GM19239 (cell line): Measurements from ENCODE around the gene C5orf58.
"Not testable (repeated sequence)": the region's sequence is repeated elsewhere in the genome, so short reads cannot be mapped to it uniquely, and the experiment has no call there.

ENCODE experiments used
- DNase-seq: peaks from one replicate; pipeline ENCODE4 v3.0.0; 2011; ENCODE audit warnings: low spot score; ENCODE audit not compliant: insufficient read length
- FAIRE-seq: peaks from 2 replicates; lab custom pipeline; 2011; peaks lifted over from hg19 to GRCh38; lab: Jason Lieb, UNC

The C5orf58 gene

DNA sequence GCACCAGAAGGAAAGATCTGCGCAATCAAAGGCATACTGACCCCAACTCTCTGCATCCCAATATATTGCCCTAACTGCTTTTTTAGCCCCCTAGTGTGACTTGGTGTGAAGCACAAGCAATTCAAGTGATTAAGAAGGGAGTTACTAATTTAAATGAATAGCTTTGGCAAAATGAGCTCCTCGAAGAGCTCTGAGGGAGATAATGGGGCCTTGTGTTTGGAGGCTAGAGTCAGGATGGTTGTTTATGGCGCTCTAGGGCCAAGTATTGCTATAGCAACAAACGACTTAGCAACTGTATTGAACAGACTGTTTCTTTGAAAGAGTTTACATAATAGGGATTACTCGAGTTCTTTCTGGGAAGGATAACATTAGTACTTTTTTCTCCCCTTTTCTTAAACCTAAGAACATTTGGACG, 11.5 kb upstream of the C5orf58 start:
- DNase-seq, result no peak
- FAIRE-seq, result no peak

DNA sequence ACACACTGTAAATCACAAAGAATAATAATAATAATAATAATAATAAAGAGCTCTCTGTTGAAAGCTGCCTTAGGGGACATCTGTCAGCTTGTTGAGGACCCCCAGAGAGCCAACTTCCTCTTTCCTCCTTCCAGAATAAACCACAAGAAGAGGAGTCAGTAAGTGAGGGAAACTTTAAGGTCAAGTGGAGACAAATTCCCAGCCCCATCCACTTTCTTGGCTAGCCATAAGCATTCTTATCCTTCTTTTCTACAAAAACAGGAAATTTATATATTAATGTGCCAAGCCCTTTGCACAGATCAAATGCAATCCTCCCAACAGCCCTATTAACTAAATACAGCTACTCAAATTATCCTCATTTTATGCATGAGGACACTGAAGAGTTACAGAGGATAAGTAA, 9.4 kb upstream of the C5orf58 start:
- FAIRE-seq (no peak), DNase-seq (no peak)

DNA sequence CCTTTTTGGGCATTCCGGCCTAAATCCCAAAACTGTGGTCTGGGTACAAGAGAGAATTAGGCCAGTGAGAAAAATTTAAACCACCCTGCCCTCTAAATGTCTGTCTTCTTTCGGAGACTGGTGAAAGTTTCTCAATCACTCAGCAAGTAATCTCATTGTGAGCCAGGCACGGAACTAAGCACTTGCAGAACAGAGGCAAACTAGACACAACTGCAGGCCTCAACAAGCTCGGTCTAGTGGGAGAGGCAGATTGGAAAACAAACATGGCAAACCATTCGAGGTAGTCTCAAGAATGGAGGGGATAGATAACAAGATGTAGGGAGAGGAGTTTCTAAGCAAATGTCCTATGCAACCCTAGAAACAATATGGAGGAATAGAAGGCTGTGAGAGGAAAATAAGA, 8.9 kb upstream of the C5orf58 start:
- no peak for FAIRE-seq
- DNase-seq, result no peak

DNA sequence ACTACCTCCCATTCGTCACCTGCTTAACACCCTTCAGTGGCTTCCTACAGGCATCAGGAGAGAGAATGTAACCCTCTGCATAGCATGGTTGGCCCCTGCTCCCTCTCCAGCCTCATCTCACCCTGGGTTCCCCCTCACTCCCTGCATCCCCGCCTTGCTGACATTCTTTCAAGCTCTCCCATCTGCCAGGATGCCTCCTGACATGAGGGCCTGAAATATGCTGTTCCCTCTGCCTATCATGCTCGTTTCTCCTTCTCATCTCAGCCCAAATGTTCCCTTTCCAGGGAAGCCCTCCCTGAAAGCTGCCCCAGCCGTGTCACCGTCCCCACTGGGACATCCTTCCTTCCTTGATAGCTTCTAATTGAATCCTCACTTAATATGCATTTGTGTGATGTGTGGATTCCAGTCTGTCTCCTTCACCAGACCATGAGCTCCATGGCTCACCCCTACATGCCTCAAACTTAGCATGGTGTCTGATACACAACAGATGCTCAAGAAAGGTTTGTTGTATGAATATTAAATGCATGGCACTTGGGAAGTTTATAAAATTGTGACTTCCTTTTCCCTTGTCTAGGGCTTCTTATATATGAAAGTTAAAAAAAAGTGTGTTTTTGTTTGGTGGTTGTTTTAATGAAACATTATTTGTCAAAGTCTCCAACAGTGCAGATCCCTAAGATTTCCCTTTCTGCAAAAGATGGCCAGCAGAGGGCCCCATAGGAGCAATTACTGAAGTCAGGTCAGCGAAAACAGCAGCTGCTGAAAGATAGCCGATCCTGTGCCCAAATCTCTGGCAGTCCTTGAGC, 7.3 kb upstream of the C5orf58 start:
- peak; percentile 91 for FAIRE-seq

GRCh38 chr5:170226129-170226615, 6.6 kb upstream of the C5orf58 start:
- DNase-seq (no peak), FAIRE-seq (no peak)

More for the DNA sequence above, 7.3 kb upstream of the C5orf58 start:
- peak; percentile 57 for DNase-seq

GRCh38 chr5:170226661-170227060, 6.1 kb upstream of the C5orf58 start:
- DNase-seq (no peak), FAIRE-seq (no peak)

DNA sequence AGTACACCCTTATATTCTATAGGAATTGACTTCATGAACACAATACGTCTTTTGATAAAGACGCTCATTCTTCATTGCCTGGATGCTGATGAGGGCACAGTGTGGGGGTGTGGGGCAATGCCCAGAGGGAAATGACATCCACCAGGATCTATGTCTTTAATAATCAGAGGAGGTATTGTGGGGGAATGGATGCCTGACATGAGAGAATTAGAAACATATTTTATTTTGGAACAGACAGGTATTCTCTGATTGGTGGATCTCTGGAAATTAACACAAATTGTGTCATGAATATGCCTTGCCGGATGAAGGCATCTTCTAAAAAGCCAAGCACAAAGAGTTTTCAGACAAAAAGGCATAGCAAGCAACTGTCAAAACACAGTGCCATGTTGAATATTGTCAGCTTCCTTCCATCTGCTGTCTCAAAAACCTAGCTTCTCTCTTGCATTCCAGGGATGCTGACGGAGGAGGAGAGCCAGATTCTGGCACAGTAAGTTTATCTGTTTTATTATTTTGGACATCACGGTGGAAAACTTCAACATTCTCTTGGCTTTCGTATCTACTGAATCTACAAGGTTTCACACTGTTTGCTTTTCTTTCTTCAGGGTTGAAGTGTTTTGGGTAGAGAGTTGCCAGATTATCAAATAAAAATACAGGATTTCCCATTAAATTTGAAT, 3.9 kb upstream of the C5orf58 start:
- FAIRE-seq, result no peak
- DNase-seq, result no peak

GRCh38 chr5:170233358-170233892, 640 bp downstream of the C5orf58 start:
- FAIRE-seq, result no peak
- DNase-seq, result no peak

- no peak for DNase-seq
- FAIRE-seq, result no peak
Observed at GRCh38 chr5:170235876-170236864, 3.4 kb downstream of the C5orf58 start.

DNA sequence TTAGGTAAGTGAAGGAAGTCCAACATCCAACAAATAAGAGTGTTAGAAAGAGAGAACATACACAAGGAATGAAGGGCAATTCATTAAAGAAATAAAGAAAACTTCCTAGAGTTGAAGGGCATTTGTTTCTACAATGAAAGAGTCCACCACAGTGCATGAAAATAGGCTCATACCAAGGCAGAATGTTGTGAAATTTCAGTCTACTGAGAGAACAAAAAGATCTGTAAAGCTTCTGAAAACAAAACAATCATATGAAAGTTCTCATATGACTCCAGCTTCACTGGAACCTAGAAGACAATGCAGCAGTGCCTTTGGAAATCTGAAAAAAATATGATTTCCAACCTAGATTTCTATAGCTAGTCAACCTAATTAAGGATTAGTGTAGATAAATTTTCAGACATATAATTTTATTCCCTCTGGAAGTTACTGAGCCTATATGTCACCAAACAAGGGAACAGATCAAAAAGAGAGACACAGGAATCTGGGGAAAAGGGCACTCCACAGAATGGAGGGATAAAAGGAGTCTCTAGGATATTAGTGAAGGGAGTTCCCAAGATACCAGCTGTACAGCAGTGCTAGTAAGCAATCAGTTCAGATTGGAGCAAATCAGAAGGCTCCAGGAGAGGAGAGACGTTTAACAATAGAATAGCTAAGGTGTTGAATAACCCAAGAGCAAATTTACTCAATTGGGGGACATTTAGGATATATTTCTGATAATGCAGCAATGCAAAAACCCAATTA, 5.8 kb downstream of the C5orf58 start:
- DNase-seq (no peak), FAIRE-seq (no peak)

GRCh38 chr5:170245436-170245835, 12.7 kb downstream of the C5orf58 start:
- not testable (repeated sequence) for DNase-seq, FAIRE-seq

DNA sequence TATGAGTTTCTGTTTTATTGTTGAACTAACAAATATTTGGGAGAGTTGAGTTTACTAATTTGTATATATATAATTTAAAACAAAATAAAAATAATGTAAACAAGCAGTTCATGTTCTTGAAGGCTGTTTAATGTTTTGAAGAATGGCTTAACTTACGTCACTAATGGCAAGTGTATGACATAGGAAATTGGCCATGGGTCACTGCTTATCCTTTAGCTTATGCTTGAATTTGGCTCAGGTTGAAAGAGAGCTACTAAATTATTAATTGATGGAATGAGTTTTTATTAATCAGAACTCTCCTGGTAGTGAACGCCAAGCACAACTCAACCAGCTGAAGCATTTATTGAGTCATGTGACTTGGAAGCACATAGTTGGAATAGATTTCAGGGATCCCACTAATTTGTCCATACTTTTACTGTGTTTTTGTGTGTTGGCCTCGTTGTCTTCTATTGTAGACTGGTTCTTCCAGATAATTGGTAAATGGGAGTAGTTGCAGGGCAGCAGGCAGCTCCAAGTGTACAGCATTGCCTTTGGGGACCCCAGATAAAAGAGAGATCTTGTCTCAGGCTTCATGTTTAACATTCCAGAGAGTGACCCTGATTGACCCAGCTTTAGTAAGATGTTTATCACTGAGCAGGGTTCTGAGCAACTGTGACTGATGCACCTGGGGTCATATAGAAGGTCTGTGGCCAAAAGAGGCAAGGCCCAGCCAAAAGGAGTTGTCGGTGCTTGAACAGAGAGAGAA, 13.5 kb downstream of the C5orf58 start:
- DNase-seq (no peak), FAIRE-seq (no peak)

DNA sequence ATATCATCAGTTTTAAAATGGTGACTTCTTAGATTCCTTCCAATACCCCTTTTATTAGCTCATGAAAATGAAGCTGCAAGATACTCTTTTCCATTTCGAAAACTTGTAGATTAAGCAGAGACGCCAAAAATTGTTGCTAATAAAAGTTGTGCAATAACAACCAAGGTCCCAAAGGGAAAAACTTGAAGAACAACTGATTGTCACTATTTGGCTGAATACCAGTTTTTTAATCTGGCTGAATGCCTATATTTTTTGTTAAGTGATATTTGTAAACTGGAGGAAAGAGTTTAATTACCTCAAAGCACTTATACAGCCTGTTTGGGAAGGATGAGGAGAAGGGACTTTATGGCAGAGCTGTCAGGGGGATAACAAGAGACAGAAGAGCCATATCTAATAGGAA, 14.6 kb downstream of the C5orf58 start:
- DNase-seq (no peak), FAIRE-seq (no peak)

DNA sequence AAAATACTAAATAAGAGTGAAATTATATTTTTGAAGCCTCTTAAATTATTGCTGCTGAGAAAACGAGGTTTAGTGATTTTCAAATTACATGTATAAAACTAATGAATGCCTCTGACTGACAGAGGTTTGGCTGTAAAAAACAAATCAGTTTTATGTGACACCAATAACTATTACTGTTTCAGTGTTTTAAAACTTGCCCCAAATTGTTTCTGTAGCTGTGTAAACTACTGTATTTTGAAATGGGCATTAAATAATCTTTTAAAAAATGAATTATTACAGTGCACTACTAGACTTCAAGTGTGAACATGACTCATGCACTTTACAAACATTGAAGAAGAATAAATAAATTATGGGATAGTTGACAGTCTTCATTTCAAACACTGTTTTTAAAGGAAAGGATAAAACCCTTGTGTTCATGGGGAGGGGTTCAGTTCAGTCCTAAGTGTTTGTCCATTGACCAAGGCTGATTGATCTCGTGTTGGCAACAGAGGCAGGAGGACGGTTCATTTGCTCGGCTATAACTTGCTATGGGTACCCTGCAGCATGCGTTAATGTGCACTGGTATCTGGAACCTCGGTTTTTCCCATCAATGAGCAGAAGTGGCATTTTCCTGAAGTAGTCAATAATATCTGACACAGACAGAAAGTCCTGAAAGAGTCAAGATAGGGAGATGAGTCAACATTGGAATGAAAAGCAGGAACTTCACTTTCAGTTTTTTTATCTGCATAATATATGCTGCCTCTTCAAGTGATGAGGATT, 15.6 kb downstream of the C5orf58 start:
- FAIRE-seq, result no peak
- DNase-seq, result no peak

- not testable (repeated sequence) for DNase-seq, FAIRE-seq
Observed at GRCh38 chr5:170248931-170249227, 16.1 kb downstream of the C5orf58 start.

GRCh38 chr5:170249355-170249754, 16.6 kb downstream of the C5orf58 start:
- DNase-seq (no peak), FAIRE-seq (no peak)

GRCh38 chr5:170250810-170251317, 18.1 kb downstream of the C5orf58 start:
- no peak for DNase-seq
- FAIRE-seq, result no peak

GRCh38 chr5:170251462-170251861, 18.7 kb downstream of the C5orf58 start:
- FAIRE-seq, result no peak
- no peak for DNase-seq
